K562 (cell line): Measurements from ENCODE around the gene MARK4.

Source experiments
- SMAD2 ChIP-seq: fragments of 150-350 bp; IDR thresholded peaks from 2 replicates; pipeline ENCODE4 v1.6.1; 2014; ENCODE audit warnings: low read depth, mild to moderate bottlenecking, low read length
- UBTF ChIP-seq, 2 experiments: IDR thresholded peaks; 2 replicates each; pipeline ENCODE4 v1.6.1; 2012; ENCODE audit warnings: improper control_type of control experiment in 2 of 2, low read depth in 2 of 2, low read length in 2 of 2, borderline replicate concordance in 1 of 2

- TF ChIP-seq SMAD2 = no peak
- TF ChIP-seq UBTF (IDR thresholded peaks at IDR 0.05; ENCODE audit: borderline replicate concordance in 1 of 2, low read depth in 2 of 2, low read length in 2 of 2) = no peak
These were observed 3.9 kb upstream of the MARK4 start for GRCh38 chr19:45247136-45247535.
